Hematopoietic multipotent progenitor cell treated with erythropoietin and hydrocortisone succinate and interleukin-3 and kit ligand, for 17 days (in vitro differentiated cells): ENCODE data around the gene C19orf18.
A peak's percentile ranks its signal among the peaks of the same experiment; 100 is the strongest.

Experiments used
- DNase-seq: peaks from one replicate; pipeline ENCODE4 v3.0.0-alpha.2; 2015; ENCODE audit warnings: low spot score

Gene C19orf18

DNA sequence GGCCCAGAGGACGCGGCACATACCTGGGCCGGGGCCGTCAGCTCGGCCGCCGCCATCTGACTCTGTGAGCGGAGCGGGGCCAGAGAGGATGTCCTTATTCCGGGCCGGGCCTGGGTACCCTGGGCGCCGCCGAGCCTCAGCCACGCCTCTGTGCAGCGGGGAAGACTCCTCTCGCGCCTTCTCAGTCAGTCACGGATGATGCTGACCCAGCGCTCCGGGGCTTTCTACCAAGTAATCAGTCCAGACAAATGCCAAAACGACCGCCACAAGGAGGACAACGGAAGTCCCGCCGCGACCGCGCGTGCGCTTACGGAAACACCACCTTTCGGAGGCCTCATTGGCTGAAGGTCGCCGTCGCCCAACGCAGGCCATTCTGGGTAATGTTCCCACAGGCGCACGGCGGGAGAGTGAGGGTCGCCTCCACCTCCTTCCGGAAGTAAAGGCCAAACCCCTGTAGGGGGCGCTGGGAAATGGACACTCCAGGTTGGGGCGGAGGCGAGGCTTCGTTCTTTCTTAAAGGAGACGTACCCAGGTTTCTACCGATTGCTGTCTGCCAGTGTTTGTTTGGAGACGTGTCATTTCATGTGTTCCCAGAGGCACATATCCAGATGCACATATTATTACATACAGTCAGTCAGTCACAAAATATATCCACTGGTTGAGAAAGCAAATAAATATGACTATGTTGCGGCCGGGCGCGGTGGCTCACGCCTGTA is 26.8 kb downstream of the C19orf18 start, which contains the start of gene ZNF256:
TSS of gene ZNF256 (minus strand) at position 288 of the 716 bp plus-strand sequence. CDS start at position 56, 232 bp downstream.
- peak; percentile 49 for DNase-seq

DNA sequence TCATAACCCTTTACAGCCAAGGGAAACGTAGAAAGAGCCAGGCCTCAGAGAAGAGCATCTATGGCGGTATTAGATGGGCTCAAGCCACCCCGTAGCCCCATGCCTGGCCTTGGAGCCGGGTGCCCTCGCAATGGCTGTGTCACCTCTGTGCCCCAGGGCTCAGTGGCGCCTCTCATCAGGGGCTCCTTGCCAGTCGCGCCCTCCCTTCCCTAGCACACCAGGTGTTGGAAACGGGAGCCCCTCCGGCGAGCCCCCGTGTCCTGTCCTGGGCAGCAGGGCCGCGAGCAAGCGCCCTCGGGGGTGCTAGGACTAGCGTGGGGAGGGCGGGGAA is 27.3 kb downstream of the C19orf18 start:
- DNase-seq = no peak

DNA sequence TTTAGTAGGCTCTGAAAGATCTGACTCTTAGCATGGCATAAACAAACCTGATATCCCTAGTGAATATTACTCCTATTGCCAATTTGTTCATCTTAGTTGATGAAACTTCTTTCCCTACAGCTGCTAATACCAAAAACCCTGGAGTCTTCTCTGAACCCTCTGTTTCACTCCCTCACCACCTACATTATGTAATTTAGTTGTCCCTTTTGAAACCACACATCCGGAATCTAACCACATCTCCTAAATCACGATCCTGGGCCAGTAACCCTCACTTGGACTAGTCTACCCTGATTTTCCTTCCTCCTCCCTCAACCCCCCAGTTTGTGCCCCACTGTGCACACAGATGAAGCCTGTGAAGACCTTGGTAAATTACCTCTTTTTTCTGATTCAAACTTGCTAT is 28.0 kb downstream of the C19orf18 start:
- DNase-seq = no peak

DNA sequence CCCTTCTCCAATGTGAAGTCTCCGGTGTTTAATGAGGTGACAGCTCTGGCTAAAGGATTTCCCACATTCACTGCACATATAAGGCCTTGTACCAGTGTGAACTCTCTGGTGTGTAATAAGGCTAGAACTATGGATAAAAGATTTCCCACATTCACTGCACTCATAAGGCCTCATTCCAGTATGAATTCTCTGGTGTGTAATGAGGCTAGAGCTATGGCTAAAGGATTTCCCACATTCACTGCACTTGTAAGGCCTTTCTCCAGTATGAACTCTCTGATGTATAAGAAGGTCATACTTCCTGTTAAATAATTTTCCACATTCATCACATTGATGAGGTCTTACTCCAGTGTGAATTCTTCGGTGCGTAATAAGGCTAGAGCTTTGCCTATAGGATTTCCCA is 32.7 kb downstream of the C19orf18 start:
- no peak for DNase-seq

DNA sequence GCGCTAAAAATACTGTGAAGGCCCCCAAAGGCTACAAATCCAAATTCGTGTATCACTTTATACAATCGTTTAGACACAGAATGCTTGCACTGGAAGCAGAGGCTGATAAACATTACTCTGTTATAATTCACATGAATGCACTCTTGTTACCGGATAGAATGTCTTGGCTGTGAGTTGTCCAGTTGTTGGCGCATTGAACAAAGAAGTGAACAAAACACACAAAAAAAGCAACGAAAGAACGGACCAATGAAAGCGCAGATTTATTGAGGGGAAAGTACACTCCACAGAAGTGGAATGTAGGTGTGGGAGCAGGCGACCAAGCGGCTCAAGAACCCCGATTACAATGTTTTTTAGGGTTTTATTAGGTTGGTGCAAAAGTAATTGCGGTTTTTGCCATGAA is 38.6 kb downstream of the C19orf18 start:
- DNase-seq = no peak

DNA sequence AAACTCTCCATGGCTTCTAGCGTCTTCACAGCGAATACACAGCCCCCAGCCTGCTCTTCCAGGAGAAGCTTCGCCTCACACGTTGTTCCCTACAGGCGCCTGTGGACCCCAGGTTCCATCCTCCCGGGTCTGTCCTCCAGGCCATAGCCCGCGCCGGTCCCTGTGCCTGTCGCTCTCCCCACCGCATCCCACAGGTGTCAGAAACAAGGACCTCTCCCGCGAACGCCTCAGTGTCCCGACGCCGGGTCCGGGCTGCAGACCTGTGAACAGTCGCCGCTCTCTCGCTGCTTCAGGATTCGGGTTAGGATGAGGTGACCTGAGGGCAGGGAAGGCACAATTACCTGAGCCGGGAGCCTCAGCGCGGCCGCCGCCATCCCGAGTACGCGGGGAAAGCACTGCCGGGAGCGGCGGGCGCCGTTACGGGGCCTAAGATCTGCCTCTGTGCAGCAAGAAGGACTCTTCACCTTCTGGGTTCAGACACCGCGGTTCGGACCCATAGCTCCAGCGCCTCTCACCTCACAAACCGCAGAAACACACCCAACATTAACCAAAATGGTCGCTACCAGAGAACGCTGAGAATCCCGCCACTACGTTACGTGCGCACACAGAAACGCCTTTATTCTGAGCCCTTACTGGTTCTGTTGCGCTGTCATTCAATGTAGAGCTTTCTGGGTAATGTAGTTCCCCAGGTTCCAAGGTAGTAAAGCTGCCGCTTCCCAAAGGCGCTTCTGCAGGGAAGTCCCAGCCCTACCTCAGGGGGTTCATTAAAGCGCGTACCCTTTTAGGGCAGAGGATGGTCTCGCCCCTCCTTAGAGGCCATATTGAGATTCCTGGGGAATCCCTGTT is 39.3 kb downstream of the C19orf18 start, which contains the start of gene ZNF418:
TSS of gene ZNF418 (minus strand) at position 583 of the 846 bp plus-strand sequence. CDS start 1,580 bp downstream, outside the sequence.
- DNase-seq = peak; percentile 19

DNA sequence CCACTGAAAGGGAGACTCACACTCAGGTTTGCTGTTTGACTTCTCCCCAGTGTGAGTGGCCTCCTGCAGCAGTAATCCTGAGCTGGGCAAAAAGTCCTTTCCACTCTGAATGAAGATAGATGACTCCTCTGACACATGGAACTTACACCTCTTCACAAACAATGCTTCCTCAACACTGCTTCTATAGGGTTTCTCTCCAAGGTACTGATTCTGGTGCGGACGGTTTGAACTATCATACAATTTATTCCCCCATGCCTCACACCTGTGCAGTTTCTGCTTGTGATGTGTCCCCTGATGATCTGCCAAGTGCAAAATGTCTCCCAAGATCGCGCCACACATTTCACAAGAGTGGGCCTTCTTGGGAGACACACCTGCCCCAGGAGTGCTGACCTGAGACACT is 46.7 kb downstream of the C19orf18 start:
- no peak for DNase-seq

DNA sequence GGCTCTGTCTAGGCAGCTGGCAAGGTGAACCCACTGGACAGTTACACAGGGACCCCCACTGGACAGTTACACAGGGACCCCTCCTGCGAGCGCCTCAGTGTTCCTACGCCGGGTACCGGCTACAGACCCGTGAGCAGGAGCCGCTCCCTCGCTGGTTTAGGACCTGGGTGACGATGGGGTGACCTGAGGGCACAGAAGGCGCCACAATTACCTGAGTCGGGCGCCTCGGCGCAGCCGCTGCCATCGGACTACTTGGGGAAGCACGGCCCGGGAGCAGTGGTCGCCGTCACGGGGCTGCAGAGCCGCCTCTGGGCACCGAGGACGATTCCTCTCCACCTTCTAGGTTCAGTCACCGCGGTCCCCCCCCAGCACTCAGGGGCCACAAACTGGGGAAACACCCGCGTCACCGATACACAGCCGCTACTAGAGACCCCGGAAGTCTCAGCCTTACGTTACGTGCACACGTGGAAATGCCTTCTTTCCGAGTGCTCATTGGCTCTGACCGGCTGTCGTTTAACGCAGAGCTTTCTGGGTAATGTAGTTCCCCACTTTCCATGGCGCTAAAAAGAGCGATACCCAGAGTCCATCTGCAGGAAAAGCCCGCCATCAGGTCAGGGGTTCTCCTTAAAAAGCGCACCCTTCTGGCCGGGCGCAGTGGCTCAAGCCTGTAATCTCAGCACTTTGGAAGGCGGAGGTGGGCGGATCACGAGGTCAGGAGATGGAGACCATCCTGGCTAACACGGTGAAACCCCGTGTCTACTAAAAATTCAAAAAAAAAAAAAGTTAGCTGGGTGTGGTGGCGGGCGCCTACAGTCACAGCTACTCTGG is 58.0 kb downstream of the C19orf18 start, which contains the start of gene ZNF417:
TSS of gene ZNF417 (minus strand) at position 425 of the 828 bp plus-strand sequence. CDS start at position 244, 181 bp downstream.
- DNase-seq = peak; percentile 80

DNA sequence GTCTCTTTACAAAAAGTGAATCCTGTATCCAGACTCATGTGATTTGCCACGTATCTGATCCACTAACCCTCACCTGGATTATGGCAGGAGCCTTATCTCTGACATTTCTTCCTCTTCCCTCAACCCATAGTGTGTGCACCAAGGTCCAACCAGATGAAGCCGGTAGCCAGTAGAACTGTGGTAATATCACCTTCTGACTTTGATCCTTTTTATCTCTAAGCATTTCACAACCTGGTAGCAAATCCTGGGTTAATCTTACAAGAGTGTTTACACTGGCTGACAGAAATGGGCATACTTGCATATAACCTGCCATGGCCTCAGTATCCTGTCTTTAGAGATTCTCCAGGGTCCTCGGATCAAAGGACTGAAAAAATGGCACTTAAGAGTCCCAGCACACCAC is 59.8 kb downstream of the C19orf18 start:
- DNase-seq = no peak
